NT2/D1 (cell line): Measurements from ENCODE around the gene CLTA.

Experiments used
- SUZ12 ChIP-seq: IDR thresholded peaks from 2 replicates; pipeline ENCODE4 v1.6.1; 2011; ENCODE audit not compliant: insufficient read length, insufficient read depth; ENCODE audit errors: extremely low read depth
- YY1 ChIP-seq: IDR thresholded peaks from 2 replicates; pipeline ENCODE4 v1.6.1; 2011; ENCODE audit not compliant: insufficient read length, insufficient read depth
- ZNF274 ChIP-seq: IDR thresholded peaks from 2 replicates; pipeline ENCODE4 v1.6.1; 2011; ENCODE audit warnings: mild to moderate bottlenecking, low read depth, low read length

GRCh38 chr9:36207546-36208012, 16.9 kb downstream of the CLTA start:
- no peak for TF ChIP-seq SUZ12
- no peak for TF ChIP-seq YY1
- TF ChIP-seq ZNF274 = no peak
